H1 (cell line): ENCODE results near the gene METTL21A. TPM values are rescaled to one million over a fixed set of nuclear protein-coding genes. Genes with fewer than 3 reads are reported as not detected.

Experiments
- CTCF ChIA-PET: fragments of 300-600 bp; sonication (Branson Sonifier 250); formaldehyde crosslinking; loops from one replicate; lab custom pipeline; 2021; ENCODE audit not compliant: partially characterized antibody; lab: Charles Lee
- POLR2A ChIA-PET: fragments of 300-600 bp; sonication (Branson Sonifier 250); formaldehyde crosslinking; loops from one replicate; lab custom pipeline; 2021; ENCODE audit warnings: inconsistent platforms; ENCODE audit not compliant: partially characterized antibody; lab: Charles Lee
- DNase-seq, 2 experiments: peaks; one replicate each; pipeline versions ENCODE4 v3.0.0 to v3.0.0-alpha.2; 2010 to 2022; ENCODE audit warnings: low spot score in 2 of 2, low read depth in 1 of 2, mixed read lengths in 1 of 2
- FAIRE-seq: peaks from 2 replicates; lab custom pipeline; 2011; peaks lifted over from hg19 to GRCh38; lab: Jason Lieb, UNC
- H2AFZ ChIP-seq: 2 replicates; pipeline ENCODE4 v1.8.1; 2012; ENCODE audit warnings: low read length, inconsistent platforms
- H2AK5ac ChIP-seq: 2 replicates; pipeline ENCODE4 v1.6.1; 2013; ENCODE audit warnings: low read depth, low read length
- H2BK120ac ChIP-seq: replicated peaks from 2 replicates; pipeline ENCODE3; 2013; ENCODE audit warnings: low read depth, low read length, inconsistent platforms
- H2BK12ac ChIP-seq: 2 replicates; pipeline ENCODE4 v1.6.1; 2013; ENCODE audit warnings: low read depth, low read length
- H2BK15ac ChIP-seq: 2 replicates; pipeline ENCODE4 v1.6.1; 2013; ENCODE audit warnings: low read length
- H2BK20ac ChIP-seq: 2 replicates; pipeline ENCODE4 v1.6.1; 2013; ENCODE audit warnings: low read length
- H2BK5ac ChIP-seq: 2 replicates; pipeline ENCODE4 v1.6.1; 2013; ENCODE audit warnings: low read depth, low read length
- H3K14ac ChIP-seq: 2 replicates; pipeline ENCODE4 v1.6.1; 2013; ENCODE audit warnings: inconsistent platforms; ENCODE audit not compliant: insufficient read length
- H3K18ac ChIP-seq: 2 replicates; pipeline ENCODE4 v1.6.1; 2013; ENCODE audit warnings: low read length; ENCODE audit errors: extremely low read depth
- H3K23ac ChIP-seq: 2 replicates; pipeline ENCODE4 v1.6.1; 2013; ENCODE audit warnings: inconsistent platforms; ENCODE audit not compliant: insufficient read length
- H3K23me2 ChIP-seq: 2 replicates; pipeline ENCODE4 v1.6.1; 2013; ENCODE audit warnings: low read depth, low read length
- H3K27ac ChIP-seq: 2 replicates; pipeline ENCODE4 v1.6.1; 2011; ENCODE audit warnings: low read depth, low read length, inconsistent platforms
- H3K27me3 ChIP-seq, 4 experiments: replicated peaks in 1 of 4; 1 replicate in 1 of 4; 2 replicates in 3 of 4; pipeline versions ENCODE4 v1.6.1 to v1.8.1; 2011 to 2013; ENCODE audit warnings: low read length in 3 of 4, mild to moderate bottlenecking in 3 of 4, inconsistent platforms in 2 of 4, mixed read lengths in 2 of 4, moderate library complexity in 1 of 4; ENCODE audit not compliant: control insufficient read depth in 3 of 4, insufficient read depth in 3 of 4; ENCODE audit errors: extremely low read depth in 1 of 4
- H3K36me3 ChIP-seq, 4 experiments: 2 replicates each; pipeline versions ENCODE4 v1.6.1 to v1.8.1; 2011 to 2013; ENCODE audit warnings: mild to moderate bottlenecking in 4 of 4, low read length in 3 of 4, moderate library complexity in 2 of 4, control low read depth in 1 of 4, inconsistent platforms in 1 of 4; ENCODE audit not compliant: insufficient read depth in 4 of 4, control insufficient read depth in 2 of 4
- H3K4ac ChIP-seq: replicated peaks from 2 replicates; pipeline ENCODE3; 2013; ENCODE audit warnings: low read length, low read depth, mixed read lengths, inconsistent platforms; ENCODE audit not compliant: insufficient read length
- H3K4me1 ChIP-seq, 4 experiments: replicated peaks in 1 of 4; 1 replicate in 1 of 4; 2 replicates in 3 of 4; pipeline versions ENCODE4 v1.6.1 to v1.8.1; 2011 to 2013; ENCODE audit warnings: low read length in 3 of 4, inconsistent platforms in 2 of 4, mixed read lengths in 1 of 4; ENCODE audit not compliant: insufficient read depth in 4 of 4, control insufficient read depth in 3 of 4
- H3K4me2 ChIP-seq, 2 experiments: 2 replicates each; pipeline versions ENCODE4 v1.6.1 to v1.8.1; 2011 to 2013; ENCODE audit warnings: low read depth in 2 of 2, low read length in 2 of 2, control low read depth in 1 of 2, inconsistent platforms in 1 of 2, mild to moderate bottlenecking in 1 of 2; ENCODE audit not compliant: insufficient read depth in 1 of 2
- H3K4me3 ChIP-seq, 4 experiments: fragments of 200-600, 300-600 bp in 1 of 4; sonication (generic), shearing (Covaris generic), sonication (Bioruptor Twin) in 1 of 4; 2 replicates each; pipeline versions ENCODE4 v1.5.1 to v1.8.1; 2011 to 2016; ENCODE audit warnings: low read length in 4 of 4, low read depth in 3 of 4, control low read depth in 2 of 4, inconsistent platforms in 2 of 4, mild to moderate bottlenecking in 2 of 4, mixed read lengths in 1 of 4, moderate library complexity in 1 of 4; ENCODE audit not compliant: insufficient read depth in 2 of 4; ENCODE audit errors: extremely low read depth in 1 of 4
- H3K56ac ChIP-seq: replicated peaks from 2 replicates; pipeline ENCODE3; 2013; ENCODE audit warnings: low read depth, mild to moderate bottlenecking, mixed read lengths, low read length, inconsistent platforms; ENCODE audit not compliant: insufficient read length
- H3K79me1 ChIP-seq: 2 replicates; pipeline ENCODE4 v1.6.1; 2013; ENCODE audit warnings: low read depth, low read length, control low read depth
- H3K79me2 ChIP-seq, 2 experiments: 2 replicates each; pipeline versions ENCODE4 v1.6.1 to v1.8.1; 2012 to 2013; ENCODE audit warnings: low read length in 2 of 2, mild to moderate bottlenecking in 2 of 2, inconsistent platforms in 1 of 2; ENCODE audit not compliant: insufficient read depth in 2 of 2, control insufficient read depth in 1 of 2
- H3K9ac ChIP-seq, 4 experiments: replicated peaks in 1 of 4; 1 replicate in 1 of 4; 2 replicates in 3 of 4; pipeline versions ENCODE4 v1.6.1 to v1.8.1; 2011 to 2013; ENCODE audit warnings: low read depth in 3 of 4, low read length in 3 of 4, control low read depth in 2 of 4, mild to moderate bottlenecking in 2 of 4, moderate library complexity in 2 of 4, inconsistent platforms in 1 of 4; ENCODE audit errors: extremely low read depth in 1 of 4
- H3K9me3 ChIP-seq, 2 experiments: 2 replicates each; pipeline versions ENCODE4 v1.6.1 to v1.8.1; 2012 to 2013; ENCODE audit warnings: mild to moderate bottlenecking in 2 of 2, moderate library complexity in 2 of 2, control low read depth in 1 of 2, inconsistent platforms in 1 of 2, low read depth in 1 of 2, low read length in 1 of 2, mixed read lengths in 1 of 2; ENCODE audit not compliant: insufficient read depth in 2 of 2
- H4K20me1 ChIP-seq, 2 experiments: replicated peaks in 1 of 2; 2 replicates each; pipeline versions ENCODE3 to v1.8.1; 2011 to 2013; ENCODE audit warnings: inconsistent platforms in 2 of 2, low read length in 2 of 2, mild to moderate bottlenecking in 1 of 2; ENCODE audit not compliant: insufficient read depth in 2 of 2, control insufficient read depth in 1 of 2
- H4K5ac ChIP-seq: 2 replicates; pipeline ENCODE4 v1.6.1; 2013; ENCODE audit warnings: low read length, low read depth, mixed read lengths, inconsistent platforms; ENCODE audit not compliant: insufficient read length
- H4K8ac ChIP-seq: 2 replicates; pipeline ENCODE4 v1.8.0; 2013; ENCODE audit warnings: mild to moderate bottlenecking, moderate library complexity, low read length, inconsistent platforms; ENCODE audit not compliant: insufficient read depth; ENCODE audit errors: extremely low read depth
- H4K91ac ChIP-seq: replicated peaks from 2 replicates; pipeline ENCODE3; 2013; ENCODE audit warnings: low read length, mixed read lengths, inconsistent platforms; ENCODE audit not compliant: insufficient read length
- JUND ChIP-seq: IDR thresholded peaks from 2 replicates; pipeline ENCODE4 v1.6.1; 2011; ENCODE audit warnings: mild to moderate bottlenecking, improper control_type of control experiment, low read length
- SIX5 ChIP-seq: IDR thresholded peaks from 2 replicates; pipeline ENCODE4 v1.6.1; 2011; ENCODE audit warnings: mild to moderate bottlenecking, low read depth, low read length
- WGBS, 2 experiments: shearing (Covaris generic) in 1 of 2; methylation state at CpG; one replicate each; pipeline versions ENCODE4 v1.1.6 to v1.1.7; 2013 to 2015; ENCODE audit warnings: low lambda C conversion rate in 2 of 2, mixed read lengths in 2 of 2, inconsistent platforms in 1 of 2, low coverage in 1 of 2, missing lambda C conversion rate in 1 of 2; ENCODE audit not compliant: insufficient replicate concordance in 2 of 2, insufficient coverage in 1 of 2, insufficient read length in 1 of 2; ENCODE audit errors: extremely low coverage in 1 of 2, missing lambda C conversion rate in 1 of 2; 5-methylcytosine and 5-hydroxymethylcytosine counted together
- polyA plus RNA-seq, 7 experiments: library from polyadenylated mRNA; depleted of rRNA in 3 of 7; stranded (reverse) in 5 of 7; unstranded in 2 of 7; fragments of >200 nt in 5 of 7; fragments of 200-250 nt in 2 of 7; gene quantifications; 1 replicate in 5 of 7; 2 replicates in 1 of 7; 4 replicates in 1 of 7; pipeline versions ENCODE4 v1.2.1 to v1.2.3, GENCODE V29; 2011 to 2013; ENCODE audit warnings: missing spikeins in 2 of 7, mixed read lengths in 2 of 7
- total RNA-seq: library from RNA; stranded (reverse); fragmentation: NEBNext Ultra II Directional; extraction: Animal tissue kit (Norgen Biotek cat#: 25700); gene quantifications from 2 replicates; pipeline ENCODE4 v1.2.1, GENCODE V29; 2021

METTL21A gene
- total and polyA plus RNA-seq, 2 of the 8 experiments (the other 6 are each of a cell fraction or from before 2014, with no cell fraction given) = 36.2 to 55.0 TPM

DNA sequence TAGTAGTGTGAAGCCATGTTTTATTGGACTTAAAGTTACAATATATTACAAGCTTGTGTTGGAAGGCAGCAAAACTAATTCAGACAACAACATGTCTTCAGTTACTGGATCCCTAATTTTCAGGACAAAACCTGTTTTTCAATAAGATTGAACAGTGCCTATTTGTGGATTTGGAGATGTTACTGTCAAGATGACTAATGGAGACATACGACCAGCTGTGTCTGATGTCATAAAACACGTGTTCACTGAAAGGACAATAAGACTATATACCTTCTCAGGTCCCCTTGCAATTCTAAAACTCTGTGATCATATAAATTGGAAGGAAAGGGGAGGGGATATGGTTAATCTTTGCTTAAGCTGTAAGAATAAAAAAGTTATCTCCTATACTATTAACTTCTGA is 21.7 kb downstream of the METTL21A start:
- TF ChIP-seq JUND = no peak
- TF ChIP-seq SIX5 = no peak
- Histone ChIP-seq H4K20me1 (peaks cover 0 to 1% of the 10 kb centered on the region in 2 experiments), H2AFZ (no peak overlapping the region), H3K4me3 (no peak overlapping the region), H4K5ac (no peak overlapping the region), H2BK12ac (no peak overlapping the region), H3K36me3 (peaks cover 0 to 7% (median under 1%) of the 10 kb centered on the region in 4 experiments; a peak in 2 of 8 replicates), H2BK5ac (no peak overlapping the region), H2AK5ac (no peak overlapping the region), H3K79me1 (no peaks in the 10 kb centered on the region), H4K8ac (no peak overlapping the region), H3K79me2 (no peaks in the 10 kb centered on the region), H4K91ac (no peak overlapping the region), H3K9ac (no peak overlapping the region), H3K14ac (no peak overlapping the region), H3K23ac (no peak overlapping the region), H3K4me2 (no peak overlapping the region), H3K9me3 (no peaks in the 10 kb centered on the region), H3K27me3 (no peaks in the 10 kb centered on the region), H3K18ac (no peak overlapping the region), H3K56ac (no peak overlapping the region), H3K4ac (no peak overlapping the region), H2BK20ac (no peak overlapping the region), H3K27ac (no peak overlapping the region), H2BK15ac (no peak overlapping the region), H2BK120ac (no peak overlapping the region), H3K4me1 (no peaks in the 10 kb centered on the region), H3K23me2 (no peaks in the 10 kb centered on the region; the same call in 1 of the 2 replicates)
- POLR2A ChIA-PET = interaction anchor here (0.8 to 1.0 kb wide), 2 partner anchors 18 to 346 kb away, joined by 3 to 4 read pairs; no protein-coding TSS in a partner anchor
- 86% methylated on average over 2 of the region's 2 CpGs; no CpG with 5 or more reads in 1 of the 2 experiments for WGBS, 2 experiments
- DNase-seq (no peak), FAIRE-seq (no peak)
- CTCF ChIA-PET = interaction anchor here (1.5 kb wide), 1 partner anchor 17 kb away, joined by 4 read pairs; no protein-coding TSS in a partner anchor
